Activated naive CD8-positive, alpha-beta T cell treated with anti-CD3 and anti-CD28 coated beads, Interleukin-2, amount 50 U/mL, for 16 hours (primary cell): ENCODE data around the gene HTR3D.
"Not testable (repeated sequence)": the region's sequence is repeated elsewhere in the genome, so short reads cannot be mapped to it uniquely, and the experiment has no call there.

Experiments used
- DNase-seq: peaks from one replicate; pipeline ENCODE4 v3.0.0-alpha.2; 2020; ENCODE audit warnings: low read depth, low spot score

Gene HTR3D, protein sequence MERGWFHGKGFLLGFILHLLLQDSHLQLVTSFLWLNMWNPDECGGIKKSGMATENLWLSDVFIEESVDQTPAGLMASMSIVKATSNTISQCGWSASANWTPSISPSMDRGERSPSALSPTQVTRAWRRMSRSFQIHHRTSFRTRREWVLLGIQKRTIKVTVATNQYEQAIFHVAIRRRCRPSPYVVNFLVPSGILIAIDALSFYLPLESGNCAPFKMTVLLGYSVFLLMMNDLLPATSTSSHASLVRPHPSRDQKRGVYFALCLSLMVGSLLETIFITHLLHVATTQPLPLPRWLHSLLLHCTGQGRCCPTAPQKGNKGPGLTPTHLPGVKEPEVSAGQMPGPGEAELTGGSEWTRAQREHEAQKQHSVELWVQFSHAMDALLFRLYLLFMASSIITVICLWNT

DNA sequence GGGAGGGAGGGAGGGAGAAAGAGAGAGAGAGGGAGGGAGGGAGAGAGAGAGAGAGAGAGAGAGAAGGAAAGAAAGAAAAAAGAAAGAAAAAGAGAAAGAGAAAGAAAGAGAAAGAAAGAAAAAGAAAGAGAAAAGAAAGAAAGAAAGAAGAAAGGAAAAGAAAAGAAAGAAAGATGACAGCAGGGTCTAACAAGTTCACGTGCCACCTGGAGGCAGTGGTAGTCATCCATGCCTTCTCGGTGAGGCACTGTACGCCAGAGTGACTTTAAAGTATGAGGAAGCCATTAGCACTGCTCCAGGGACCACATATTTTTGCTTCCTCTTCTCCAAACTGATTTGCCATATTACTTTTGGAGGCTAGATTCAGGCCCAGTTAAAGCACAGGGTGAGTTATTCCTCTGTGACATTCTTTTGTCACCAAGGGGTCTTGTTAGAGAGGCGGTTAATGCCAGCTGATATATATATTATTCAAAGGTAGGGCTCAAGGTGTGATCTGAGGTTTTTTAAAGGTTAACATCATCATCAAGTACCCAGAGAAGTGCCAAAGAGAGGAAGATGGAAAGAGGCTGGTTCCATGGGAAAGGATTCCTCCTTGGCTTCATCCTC is at the start of gene HTR3D:
HTR3D (plus strand) TSS at position 556 of the 606 bp plus-strand sequence; CDS start at position 556, 0 bp downstream.
- DNase-seq, result no peak

DNA sequence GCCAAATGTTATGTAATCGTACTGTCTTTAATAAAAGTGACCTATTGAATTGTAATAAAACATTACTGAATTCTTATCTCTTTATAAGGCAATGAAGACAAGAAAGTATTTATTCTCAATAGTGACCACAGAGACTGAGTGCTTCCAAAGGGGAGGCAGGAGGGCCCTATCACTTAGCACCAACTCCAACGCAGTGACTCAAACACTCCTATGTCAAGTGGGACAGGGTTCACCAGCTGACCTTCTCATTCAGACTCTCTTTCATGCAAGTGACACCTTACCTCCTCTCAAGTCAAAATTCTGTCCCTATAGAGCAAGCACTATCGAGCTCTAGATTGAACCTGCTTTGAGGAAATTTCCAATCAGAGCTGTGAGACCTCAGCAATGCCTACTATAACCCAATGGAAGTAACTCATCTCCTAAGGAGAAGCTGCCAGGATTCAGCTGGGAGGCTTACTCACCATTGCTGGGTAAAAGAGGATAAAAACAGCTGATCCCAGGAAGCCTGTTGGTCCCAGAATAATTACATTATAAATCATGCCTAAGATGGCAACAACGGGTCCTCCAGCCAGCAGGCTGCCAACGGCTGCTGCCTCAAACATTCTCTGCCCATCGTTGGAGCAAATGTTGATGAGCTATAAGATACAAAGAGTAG is 49.4 kb upstream of the HTR3D start:
- no peak for DNase-seq

DNA sequence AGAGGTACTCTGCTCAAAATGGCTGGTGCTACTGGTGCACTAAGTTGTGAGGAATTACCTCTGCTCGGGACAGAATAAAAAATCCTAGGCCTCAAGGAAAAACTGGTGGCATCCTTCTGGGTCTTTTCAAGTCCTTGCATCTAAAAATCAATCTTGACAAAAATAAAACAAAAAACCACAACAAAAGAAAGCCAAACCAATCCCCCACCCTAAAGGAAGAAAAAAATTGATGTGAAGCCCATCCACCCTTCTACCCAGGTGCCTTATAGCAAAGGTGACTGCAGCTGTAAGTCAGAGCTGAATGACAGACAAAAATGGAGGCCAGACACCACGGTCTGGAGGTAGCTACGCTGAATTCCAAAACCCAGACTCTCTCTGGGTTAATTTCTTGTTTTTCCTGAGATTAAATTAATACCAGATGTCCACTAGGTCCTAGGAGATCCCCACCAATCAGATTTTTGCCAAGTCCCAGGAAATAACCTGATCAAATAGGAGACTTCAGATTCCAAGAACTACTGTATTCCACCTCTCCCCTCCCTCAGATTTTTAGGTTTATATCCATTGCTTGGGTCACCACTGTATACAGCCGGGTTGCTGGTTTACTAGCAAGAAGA is 47.3 kb upstream of the HTR3D start:
- no peak for DNase-seq

DNA sequence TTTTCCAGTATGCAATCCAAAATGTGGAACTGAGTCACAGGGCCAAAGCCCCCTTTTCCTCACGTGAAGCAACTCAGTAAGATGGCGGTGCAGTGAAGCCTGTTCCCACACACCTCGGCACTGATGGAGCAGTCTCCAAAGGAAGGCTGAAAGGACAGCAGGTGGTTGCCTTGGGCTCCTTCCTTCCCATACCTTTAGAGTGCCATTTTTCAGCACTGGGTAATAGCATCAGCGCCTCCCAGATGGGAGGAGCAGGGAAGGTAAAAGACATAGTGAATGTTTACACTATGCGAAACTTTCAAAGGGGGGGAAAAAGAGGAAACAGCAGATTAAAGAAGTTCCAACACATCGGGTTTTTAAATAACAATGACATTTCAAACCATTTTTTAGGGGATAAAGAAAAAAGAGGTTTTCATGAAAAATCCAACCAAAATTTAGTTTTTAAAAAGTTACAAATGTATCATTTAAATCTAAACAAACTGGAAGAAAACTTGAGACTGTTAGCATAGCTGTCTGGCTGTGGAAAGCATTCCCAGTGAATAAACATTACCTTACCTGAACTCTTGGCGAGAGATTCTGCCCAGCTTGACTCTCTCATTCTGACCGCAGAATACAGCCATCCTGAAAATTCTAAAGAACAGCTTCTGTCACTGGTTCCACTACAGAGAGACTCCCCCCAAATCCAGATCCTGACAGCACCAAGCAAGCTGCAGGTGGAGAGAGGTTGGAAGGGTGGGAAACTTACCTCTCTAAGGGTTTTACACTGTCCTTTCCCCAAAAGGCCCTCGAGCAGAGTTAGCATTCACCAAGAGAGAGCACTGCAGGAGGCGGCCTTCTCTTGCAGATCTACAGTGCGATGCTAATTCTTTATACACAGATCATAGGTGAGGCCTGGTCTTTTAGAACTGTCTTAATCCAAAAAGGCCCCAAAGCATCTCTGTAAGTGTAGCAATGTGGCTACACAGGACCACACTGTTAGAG is 46.5 kb upstream of the HTR3D start:
- no peak for DNase-seq

DNA sequence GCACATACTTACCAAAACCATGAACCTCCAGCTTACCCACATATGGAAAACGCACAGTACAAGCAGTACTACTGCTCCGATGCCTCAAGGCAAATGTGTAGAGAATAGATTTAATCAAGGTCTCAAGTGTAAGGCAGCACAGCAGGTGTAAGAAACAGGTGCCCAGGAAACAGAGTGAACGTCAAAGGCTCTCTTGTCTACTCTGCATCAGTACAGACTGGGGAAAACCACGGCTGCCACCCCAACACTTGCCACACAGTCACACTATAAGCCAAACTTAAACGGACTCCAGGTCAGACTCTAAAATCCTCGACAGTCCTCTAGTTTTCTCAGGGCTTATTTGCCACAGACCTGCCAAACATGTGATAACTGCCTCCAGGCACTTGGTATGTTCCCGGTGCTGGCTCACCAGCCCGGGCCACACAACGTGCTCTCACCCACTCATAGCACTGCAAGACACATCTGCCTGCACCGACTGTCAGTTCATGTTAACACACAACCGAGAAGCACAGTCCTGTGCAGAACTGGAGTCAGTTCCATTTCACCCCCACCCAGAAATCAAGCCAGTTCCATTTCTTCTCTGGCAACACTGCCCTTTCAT is 44.4 kb upstream of the HTR3D start:
- DNase-seq, result no peak

DNA sequence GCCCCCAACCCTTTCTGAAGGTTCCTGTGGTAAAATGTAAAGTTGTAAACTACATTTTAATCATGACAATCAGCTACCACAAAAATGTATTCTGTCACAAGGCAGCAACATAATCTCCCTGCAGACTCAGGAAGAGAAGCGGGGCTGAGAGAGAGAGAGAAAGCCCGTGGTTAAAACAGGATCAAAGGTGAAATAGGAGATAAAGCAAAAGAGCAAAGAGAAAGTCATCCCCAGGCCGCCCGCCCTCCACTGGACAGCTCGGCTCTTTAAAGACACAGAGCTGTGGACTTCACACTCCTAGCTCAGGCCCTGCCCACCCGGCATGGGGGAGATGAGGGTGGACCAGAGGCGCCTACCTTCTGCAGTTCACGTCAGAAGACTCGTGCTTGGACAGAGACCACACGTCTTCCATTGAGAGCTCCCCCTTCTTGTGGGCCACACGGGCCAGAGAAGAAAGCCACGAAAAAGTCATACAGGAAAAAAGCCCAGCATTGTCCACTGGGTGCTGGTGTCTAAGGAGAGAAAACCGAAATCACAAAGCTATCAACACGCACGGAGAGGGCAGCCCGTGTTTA is 43.2 kb upstream of the HTR3D start:
- no peak for DNase-seq

DNA sequence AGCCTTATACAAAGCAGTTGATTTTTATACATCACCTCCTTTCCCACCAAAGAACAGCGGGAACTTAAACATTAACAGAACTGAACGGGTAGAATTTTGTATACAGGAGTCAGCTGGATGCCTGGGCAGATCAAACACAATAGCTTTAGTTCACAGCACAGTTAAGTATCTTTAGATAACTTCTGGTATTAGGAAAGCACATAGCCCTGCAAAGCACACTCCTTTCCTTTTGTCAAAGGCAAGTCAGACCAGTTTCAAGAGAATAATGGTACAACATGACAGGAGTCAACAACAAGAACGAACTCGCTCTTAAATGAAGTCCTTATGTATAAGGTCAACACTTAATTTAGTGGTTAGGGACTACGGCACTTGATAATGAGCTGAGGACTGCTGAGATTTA is 40.1 kb upstream of the HTR3D start:
- DNase-seq, result no peak

DNA sequence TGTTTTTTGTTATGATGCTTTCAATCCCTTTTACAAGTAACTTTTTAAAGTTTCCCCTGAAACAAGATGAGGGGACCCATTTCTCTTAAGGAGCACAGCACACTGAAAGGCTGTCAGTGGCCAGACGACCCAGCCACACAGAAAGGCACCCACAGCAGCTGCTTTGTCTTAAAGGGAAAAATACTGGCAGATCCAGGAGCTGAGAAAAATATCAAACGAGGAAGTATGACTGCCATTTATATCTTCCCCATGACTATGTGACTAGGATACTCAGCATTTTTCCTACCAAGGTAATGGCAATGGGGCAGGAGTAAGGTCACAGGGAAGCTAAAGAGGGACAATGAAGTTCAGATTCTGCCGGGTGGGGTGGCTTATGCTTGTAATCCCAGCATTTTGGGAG is 29.8 kb upstream of the HTR3D start:
- no peak for DNase-seq

DNA sequence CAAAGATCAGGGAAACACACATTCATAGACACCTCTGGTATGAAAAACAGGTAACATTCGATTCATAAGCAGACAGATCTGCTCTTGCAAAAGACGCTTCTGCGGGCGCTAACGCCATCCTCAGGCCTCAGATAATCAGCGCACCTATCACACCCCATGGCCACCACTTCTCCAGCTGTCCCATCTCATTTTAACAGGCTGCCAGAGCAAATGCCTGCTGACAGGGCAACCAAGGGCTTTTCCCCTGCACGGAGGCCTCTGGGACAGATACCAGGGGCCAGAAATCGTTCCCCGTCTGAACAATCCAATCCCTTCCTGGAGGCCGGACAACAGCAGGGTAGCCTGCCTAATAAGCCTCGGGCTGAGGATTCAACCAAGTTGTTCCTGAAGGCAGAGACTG is 29.1 kb upstream of the HTR3D start:
- no peak for DNase-seq

DNA sequence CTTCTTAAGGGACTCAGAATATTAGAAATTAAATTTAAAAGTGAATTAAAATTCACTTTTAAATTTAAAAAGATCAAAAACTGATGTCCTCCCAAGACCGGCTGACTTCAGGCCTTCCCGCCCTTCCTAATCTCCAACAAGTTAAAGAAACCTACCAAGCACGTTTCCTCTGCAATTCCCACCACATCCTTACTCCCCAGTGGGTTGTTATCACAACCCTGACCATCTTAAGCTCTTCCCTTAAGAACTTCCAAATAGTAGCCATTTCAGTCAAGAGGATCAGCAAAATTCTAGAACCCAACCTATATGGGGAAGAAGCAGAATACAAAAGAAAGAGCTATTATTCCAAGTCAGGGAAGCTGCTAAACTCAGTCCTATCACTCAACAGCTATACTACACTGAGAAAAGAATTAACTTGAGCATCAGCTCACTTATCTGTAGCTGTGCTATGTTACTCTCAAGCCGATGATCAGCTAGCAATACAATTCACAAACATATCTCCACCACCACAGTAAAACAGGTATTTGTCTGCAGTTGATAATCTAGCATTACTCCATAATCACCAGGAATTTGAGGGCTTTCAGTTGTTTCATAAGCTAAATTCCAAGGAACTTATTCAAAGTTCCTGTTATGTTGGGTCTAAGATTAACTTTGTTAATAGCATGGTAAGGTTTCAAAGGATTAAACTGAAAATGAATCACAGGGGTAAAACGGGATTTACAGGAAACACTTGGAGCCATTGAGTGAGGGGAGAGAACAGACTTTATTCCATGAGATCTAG is 28.2 kb upstream of the HTR3D start:
- DNase-seq, result no peak

DNA sequence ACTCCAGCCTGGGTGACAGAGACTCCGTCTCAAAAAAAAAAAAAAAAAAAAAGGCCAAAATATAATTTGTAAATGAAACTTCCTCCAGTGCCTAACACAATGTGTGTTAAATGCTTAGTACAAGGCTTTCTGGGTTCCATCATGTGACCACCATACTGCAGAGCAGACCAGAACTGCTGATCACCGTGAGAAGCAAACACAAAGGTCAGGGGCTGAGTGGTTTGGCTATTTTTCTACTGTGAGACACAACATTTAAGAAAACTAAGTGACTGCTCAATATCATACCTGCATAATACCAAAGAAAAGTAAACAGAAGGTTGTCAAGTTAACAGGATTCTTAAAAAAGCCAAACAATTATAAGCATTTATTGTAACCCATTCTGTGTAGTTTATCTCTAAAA is 27.1 kb upstream of the HTR3D start:
- DNase-seq, result no peak

DNA sequence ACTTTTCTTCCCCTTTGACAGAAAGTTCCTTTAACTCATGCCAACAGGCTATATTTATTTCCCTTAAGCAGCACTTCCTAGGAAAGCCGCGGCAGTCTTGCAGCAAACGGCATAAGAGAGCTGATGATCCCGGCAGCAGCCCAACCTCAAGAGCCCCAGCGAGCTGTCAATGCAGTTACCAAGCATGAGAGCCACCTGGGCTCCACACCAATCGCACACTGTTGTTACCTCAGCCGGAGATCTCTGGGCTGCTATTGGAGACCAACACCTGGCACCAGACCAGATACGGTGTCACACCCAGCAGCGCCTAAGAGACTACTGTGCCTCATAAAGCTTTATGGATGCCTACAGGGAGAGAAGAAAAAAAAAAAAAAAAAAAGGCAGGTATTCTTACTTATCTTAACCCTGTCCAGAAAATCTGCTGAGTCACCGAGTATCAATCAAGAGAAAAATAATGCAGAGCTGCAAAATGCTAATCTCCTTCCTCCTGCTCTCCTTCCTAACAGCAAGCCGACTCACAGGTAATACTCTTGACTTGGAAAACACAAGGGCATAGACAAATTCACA is 25.5 kb upstream of the HTR3D start:
- DNase-seq, result no peak

DNA sequence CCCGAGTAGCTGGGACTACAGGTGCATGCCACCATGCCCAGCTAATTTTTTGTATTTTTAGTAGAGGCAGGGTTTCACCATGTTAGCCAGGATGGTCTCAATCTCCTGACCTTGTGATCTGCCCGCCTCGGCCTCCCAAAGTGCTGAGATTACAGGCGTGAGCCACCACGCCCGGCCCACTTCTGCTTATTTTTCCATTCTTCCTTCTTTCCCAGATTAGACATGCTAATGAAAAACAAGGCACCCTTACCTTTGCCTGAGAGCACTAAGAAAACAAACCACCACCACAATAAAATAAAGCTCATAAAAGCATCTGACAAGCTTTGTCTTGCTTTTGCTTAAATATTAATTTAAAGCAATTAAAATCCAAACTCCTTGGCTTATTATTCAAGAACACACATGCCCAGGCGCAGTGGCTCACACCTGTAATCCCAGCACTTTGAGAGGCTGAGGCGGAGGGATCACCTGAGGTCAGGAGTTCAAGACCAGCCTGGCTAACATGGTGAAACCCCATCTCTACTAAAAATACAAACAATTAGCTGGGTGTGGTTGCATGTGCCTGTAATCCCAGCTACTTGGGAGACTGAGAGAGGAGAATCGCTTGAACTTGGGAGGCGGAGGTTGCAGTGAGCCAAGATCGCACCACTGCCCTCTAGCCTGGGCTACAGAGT is 24.3 kb upstream of the HTR3D start:
- DNase-seq, result not testable (repeated sequence)

DNA sequence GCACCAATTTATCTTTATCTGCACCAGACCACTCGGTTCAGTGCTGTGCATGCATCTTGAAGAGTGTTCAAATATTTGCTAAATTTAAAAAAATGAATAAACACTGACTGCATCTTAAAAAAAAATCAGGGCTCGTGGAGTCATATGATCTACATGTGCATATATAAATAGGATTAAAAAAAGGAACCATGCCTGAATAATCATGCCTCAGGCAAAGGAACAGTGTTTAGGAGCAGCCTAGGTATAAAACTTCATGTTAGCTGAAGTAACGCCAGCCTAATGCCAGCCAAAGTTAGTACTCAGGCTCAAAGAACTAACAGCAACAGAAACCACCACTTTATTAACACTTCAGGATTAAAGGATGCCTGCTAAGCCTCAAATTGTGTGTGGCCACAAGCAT is 23.4 kb upstream of the HTR3D start:
- no peak for DNase-seq

DNA sequence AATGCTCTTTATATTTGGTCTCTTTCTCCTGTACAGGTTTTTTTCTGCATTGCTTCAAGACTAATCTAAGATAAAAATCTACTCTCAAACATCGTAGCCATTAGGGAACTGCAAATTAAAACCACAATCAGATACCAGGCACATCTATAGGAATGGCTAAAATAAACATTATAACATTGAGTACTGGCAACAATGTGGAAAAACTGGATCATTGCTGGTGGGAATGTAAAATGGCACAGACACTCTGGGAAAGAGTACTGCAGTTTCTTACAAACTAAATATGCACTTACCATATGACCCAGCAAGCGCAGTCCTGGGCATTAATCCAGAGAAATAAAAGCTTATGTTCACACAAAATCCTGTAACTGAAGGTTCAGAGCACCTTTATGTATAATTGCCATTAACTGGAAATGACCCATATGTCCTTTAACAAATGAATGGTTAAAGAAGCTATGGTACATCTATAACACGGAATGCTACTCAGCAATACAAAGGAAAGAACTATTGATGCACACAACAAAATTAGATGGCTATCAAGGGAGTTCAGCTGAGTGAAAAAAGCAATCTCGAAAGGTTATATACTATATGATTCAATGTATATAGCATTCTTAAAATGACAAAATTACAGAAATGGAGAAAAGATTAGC is 20.2 kb upstream of the HTR3D start:
- no peak for DNase-seq

DNA sequence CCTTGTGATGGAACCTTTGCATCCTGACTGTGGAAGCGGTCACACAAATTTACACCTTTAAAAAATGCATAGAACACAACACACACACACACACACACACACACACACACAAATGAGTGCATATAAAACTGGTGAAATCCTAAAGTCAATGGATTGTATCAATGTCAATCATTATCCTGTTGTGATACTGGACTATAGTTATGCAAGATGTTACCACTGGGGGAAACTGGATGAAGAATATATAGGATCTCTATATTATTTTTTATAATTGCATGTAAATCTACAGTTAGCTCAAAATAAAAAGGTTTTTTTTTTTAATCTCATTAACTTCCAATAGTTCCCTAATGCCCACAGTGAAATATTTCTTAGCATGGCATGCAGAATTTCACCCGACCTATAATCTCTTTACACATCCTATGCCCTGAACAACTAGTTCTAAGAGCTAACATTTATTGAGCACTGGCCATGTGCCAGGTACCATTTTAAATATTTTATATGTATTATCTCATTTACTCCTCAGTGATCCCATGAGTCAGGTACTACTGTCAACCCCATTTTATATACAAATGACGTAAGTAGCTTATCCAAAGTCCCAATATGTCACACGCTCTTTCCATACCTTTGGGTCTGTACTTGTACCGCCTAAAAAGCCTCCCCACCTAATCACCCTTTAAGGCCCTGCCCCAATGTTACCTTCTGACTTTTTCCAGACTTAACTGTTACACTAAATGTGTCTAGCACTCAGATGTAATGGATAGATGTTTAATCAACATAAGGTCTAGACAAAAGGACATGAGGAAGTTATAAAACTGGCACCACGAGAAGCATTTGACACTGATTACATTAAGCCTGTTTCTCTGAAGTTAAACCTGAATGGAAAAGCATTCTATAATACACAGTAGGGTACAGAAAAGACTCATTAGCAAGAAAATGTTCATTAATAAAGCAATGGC is 19.3 kb upstream of the HTR3D start:
- DNase-seq, result no peak

DNA sequence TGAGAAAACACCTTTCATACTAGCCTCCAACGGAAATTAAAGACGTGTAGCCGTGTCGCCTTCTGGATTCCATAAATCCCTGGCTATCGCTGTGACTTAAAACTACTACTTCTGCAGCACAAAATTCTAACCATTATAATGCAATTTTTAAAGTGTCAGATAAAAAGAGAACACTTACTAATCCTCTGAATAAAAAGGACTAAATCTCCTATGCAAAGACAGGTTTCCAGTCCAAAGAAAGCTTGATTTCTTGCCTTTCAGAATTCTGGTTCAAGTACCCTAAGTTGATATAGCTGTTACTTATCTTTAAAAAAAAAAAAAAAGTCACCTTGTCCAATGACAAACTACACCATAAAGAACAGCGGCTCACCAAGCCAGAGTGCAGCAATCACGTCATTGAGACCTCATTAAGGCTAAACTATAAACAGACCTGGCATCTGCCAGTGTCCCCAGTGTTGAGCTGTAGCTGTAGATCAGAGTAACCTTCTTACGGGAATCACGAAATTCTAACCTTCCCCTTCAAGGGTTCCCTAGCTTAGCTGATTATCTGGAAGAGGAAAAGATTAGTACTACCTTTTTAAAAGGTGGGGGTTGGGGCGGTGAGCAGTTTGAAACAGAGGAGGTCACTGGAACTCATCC is 16.0 kb upstream of the HTR3D start:
- DNase-seq, result no peak
